ENCODE results near the gene DAPK1.

Gene DAPK1

DNA sequence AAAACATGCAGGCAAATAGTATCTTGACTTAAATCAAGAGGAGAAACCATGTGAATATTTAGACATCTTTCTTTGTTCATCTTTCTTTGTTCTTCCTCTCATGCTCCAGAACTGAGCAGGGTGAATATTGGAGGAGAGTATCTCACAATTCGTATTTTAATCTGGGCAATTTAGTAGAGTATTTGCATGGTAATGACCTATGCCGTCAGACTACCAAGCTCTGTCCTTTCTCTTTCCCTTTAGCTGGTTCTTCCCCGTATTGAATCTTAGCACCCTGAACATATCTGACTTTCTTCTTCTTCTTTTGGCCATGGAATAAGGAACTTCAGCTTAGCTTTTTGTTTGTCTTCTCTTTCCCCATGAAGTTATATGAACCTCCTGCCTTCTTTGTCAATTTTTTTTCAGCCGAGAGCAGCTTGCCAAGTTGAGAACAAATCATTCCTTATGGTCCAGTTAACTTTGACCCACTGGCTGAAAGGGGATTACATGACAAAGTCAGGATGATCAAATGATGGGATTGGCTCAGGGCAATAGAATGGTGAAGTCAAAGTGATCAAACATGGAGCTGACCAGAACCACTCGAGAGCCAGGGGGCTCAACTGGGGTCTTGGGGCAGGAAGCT, 95.8 kb downstream of the DAPK1 start:
- no peak for DNase-seq (ENCODE audit: low read depth)

- DNase-seq (ENCODE audit: low read depth): no peak
Measured at GRCh38 chr9:87594194-87594593, 96.5 kb downstream of the DAPK1 start.

DNA sequence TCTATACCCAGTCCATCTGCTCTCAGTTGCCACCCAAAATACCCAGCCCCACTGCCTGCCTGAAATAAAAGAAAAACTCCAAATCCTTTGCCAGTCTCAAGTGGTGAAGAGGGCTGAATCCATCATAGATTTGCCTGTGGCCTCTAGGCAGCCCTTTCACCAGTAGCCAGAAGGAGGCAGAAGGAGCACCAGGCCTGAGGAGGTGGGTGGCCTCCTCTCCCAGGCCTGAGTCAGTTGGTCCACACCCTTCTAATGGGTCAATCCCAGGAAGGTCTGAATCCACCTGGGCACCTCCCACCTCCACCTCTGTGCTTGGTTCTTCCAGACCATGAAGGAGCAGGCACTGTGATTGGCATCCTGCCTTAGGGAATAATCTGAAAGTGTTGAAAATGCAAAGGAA, 97.0 kb downstream of the DAPK1 start:
- no peak for DNase-seq (ENCODE audit: low read depth)

- no peak for DNase-seq (ENCODE audit: low read depth)
Measured at GRCh38 chr9:87595610-87596009, 97.9 kb downstream of the DAPK1 start.

GRCh38 chr9:87596862-87597261, 99.2 kb downstream of the DAPK1 start:
- no peak for DNase-seq (ENCODE audit: low read depth)

DNA sequence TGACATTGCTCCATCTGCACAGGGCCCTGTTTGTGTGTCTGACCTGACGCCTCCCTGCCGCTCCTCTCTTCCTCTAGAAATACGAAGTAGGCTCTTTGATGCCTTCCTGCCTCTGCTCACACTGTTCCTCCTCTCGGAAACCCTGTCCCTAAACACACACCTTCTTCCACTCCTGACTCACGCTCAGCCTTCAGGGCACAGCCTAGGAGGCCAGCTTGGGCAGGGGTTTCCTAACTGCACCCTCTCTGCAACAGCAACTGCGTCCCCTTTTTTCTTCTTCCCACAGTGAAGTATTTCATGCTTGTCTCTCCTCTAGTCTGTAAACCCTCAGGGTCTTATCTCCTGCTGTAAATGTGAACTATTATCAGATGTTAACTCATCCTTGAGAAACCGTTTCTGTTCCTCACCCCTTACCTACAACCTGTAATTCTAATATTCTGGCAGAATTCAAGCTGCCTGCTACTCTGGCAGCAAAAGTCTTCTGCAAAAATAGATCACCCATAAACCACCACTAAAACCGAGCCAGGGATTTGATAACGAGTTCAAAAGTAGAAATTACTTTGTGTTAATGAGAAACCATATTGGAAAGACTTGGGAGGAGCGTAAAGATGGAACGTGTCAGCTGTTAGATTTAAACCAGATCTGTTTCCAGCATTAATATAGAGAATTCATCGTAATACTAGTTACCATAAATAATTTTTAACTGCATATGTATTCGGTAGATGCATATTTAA, 100.2 kb downstream of the DAPK1 start:
- no peak for DNase-seq (ENCODE audit: low read depth)

GRCh38 chr9:87599901-87600610, 102.4 kb downstream of the DAPK1 start:
- DNase-seq (ENCODE audit: low read depth): no peak

GRCh38 chr9:87601176-87601575, 103.5 kb downstream of the DAPK1 start:
- no peak for DNase-seq (ENCODE audit: low read depth)

- no peak for DNase-seq (ENCODE audit: low read depth)
Measured at GRCh38 chr9:87601595-87601994, 103.9 kb downstream of the DAPK1 start.

- no peak for DNase-seq (ENCODE audit: low read depth)
Measured at GRCh38 chr9:87602933-87603643, 105.4 kb downstream of the DAPK1 start.

- DNase-seq (ENCODE audit: low read depth): no peak
Measured at GRCh38 chr9:87603854-87604490, 106.3 kb downstream of the DAPK1 start.

- no peak for DNase-seq (ENCODE audit: low read depth)
Measured at GRCh38 chr9:87604886-87605588, 107.4 kb downstream of the DAPK1 start.

GRCh38 chr9:87605676-87606075, 108.0 kb downstream of the DAPK1 start:
- no peak for DNase-seq (ENCODE audit: low read depth)

DNA sequence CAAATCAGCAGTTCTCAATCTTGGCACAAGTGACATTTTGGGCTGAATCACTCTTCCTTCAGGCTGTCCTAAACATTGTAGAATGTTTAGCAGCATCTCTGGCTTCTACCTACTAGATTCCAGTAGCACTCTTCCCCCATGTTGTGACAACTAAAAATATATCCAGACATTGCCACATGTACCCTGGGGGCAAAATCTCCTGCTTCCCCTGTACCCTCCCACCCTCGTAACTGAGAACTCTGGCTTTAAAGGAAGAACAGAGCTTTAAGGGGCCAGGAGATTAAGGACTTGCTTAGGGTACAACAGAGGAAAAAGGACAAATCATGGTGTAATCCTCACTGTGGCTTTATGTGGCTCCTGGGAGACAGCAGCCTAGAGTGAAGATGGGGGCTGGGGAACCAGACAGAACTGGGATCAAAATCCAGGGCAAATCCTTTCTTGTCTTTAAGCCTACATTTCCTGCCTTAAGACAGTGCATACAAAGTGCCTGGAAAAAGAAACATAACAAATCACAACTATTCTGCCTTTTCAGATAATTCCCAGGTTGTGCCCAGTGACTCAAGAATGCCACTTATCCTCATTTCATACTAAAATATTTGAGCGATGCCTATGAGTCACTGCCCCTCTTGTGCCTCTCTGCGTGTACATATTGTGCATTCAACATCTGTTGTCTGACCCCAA, 109.3 kb downstream of the DAPK1 start:
- DNase-seq (ENCODE audit: low read depth): no peak

- no peak for DNase-seq (ENCODE audit: low read depth)
Measured at GRCh38 chr9:87607859-87608258, 110.2 kb downstream of the DAPK1 start.

DNA sequence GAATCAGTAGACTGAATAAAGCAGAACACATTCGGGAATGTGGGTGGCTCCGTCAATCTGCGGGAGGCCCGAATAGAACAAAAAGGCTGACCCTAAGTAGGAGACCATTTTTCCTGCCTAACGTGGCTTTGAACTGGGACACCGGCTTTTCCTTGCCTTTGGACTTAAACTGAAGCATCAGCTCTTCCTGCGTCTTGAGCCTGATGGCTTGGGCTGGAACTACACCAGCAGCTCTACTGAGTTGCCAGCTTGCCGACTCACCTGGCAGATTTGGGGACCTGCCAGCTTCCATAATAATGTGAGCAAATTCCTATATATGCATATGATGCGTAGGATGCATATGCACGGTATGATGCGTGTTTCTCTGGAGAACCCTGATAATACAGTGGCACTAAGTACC, 111.3 kb downstream of the DAPK1 start:
- no peak for DNase-seq (ENCODE audit: low read depth)

- DNase-seq (ENCODE audit: low read depth): no peak
Measured at GRCh38 chr9:87609486-87609885, 111.8 kb downstream of the DAPK1 start.

- DNase-seq (ENCODE audit: low read depth): no peak
Measured at GRCh38 chr9:87610200-87611155, 112.8 kb downstream of the DAPK1 start.

DNA sequence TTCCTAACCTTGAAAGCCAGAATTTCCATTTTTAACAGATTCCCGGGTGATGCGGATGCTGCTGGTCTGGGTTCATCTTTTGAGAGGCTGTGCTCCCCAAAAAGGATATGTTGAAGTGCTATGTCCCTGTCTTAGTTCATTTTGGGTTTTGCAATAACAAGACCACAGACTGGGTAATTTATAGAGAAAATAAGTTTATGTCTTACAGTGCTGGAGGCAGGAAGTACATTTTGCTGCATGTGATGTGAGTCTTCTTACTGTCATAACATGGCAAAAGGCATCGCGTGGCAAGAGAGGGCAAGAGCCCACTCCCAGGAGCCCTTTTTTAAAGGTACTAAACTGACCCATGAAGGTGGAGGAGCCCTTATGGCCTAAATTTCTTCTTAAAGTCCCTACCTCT, 114.1 kb downstream of the DAPK1 start:
- DNase-seq (ENCODE audit: low read depth): no peak

DNA sequence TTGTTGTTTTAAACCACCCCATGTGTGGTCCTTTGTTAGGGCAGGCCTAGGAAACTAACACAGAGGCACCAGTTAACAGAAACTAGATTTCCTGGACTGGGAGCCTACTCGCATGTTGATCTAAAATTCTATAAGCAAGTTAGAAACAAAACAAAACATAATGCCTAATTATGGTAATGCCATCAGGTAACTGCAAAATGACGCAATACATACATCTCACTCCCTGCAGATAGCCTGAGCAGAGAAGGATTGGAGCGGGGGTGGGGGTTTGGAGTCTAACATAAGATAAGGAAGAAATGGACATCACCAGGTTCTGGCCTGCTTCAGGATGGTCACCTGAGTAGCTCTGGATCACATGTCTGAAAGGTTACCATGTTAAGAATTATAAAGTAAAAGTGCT, 114.9 kb downstream of the DAPK1 start:
- DNase-seq (ENCODE audit: low read depth): no peak
